GM12878 (cell line): ENCODE results near the gene KIF5A. TPM values are rescaled to one million over a fixed set of nuclear protein-coding genes. Genes with fewer than 3 reads are reported as not detected.

ENCODE experiments used
- ATAC-seq: fragments of 200-7000 bp; cut with Tn5 transposase; 3 replicates; pipeline ENCODE4 v1.9.1; 2020; ENCODE audit warnings: mild to moderate bottlenecking, moderate library complexity
- BruUV-seq: library from RNA; stranded (reverse); fragments of 400-500 nt; replicated peaks from 2 replicates; lab custom pipeline; 2021; lab: Mats Ljungman, UMichigan
- CTCF ChIA-PET: fragments of 300-600 bp; sonication (Branson Sonifier 250); formaldehyde crosslinking; extraction: SDS; loops from one replicate; lab custom pipeline; 2021; ENCODE audit warnings: inconsistent platforms; lab: Yijun Ruan, JAX
- POLR2A ChIA-PET: fragments of 350-600 bp; formaldehyde crosslinking; extraction: SDS; loops from one replicate; lab custom pipeline; 2021; ENCODE audit warnings: inconsistent platforms; lab: Charles Lee
- RAD21 ChIA-PET: fragments of 300-600 bp; sonication (Branson Sonifier 250); formaldehyde crosslinking; loops from one replicate; lab custom pipeline; 2023; ENCODE audit warnings: antibody characterized with exemption; ENCODE audit not compliant: unreplicated experiment; lab: Charles Lee
- SMC1A ChIA-PET: fragments of 300-600 bp; sonication (Branson Sonifier 250); formaldehyde crosslinking; loops from one replicate; lab custom pipeline; 2023; ENCODE audit not compliant: unreplicated experiment, uncharacterized antibody; lab: Charles Lee
- DNase-seq: peaks from one replicate; pipeline ENCODE4 v3.0.0-alpha.2; 2011; ENCODE audit warnings: low read depth, low spot score
- FAIRE-seq: peaks from 3 replicates; lab custom pipeline; 2011; peaks lifted over from hg19 to GRCh38; lab: Jason Lieb, UNC
- H2AFZ ChIP-seq: 2 replicates; pipeline ENCODE4 v1.6.0; 2011; ENCODE audit warnings: low read depth, low read length, control low read depth; ENCODE audit not compliant: control insufficient read depth
- H3K27ac ChIP-seq: 2 replicates; pipeline ENCODE4 v1.5.1; 2011; ENCODE audit warnings: control low read depth; ENCODE audit not compliant: control insufficient read depth, insufficient read depth
- H3K27me3 ChIP-seq, 2 experiments: replicated peaks in 1 of 2; 2 replicates each; pipeline versions ENCODE4 v1.6.0 to v1.6.1; 2011; ENCODE audit warnings: low read length in 1 of 2; ENCODE audit not compliant: control insufficient read depth in 2 of 2, insufficient read depth in 2 of 2
- H3K36me3 ChIP-seq, 2 experiments: 2 replicates each; pipeline ENCODE4 v1.5.1; 2011; ENCODE audit warnings: low read length in 1 of 2; ENCODE audit not compliant: control insufficient read depth in 2 of 2, insufficient read depth in 2 of 2
- H3K4me1 ChIP-seq: 2 replicates; pipeline ENCODE4 v1.6.1; 2011; ENCODE audit warnings: mild to moderate bottlenecking, low read length, moderate library complexity, mixed read lengths; ENCODE audit not compliant: control insufficient read depth, insufficient read depth
- H3K4me2 ChIP-seq: 2 replicates; pipeline ENCODE4 v1.6.0; 2011; ENCODE audit warnings: control low read depth; ENCODE audit not compliant: control insufficient read depth, insufficient read depth
- H3K4me3 ChIP-seq: fragments of 200-600 bp; sonication (generic); 2 replicates; pipeline ENCODE4 v1.5.1; 2016
- H3K79me2 ChIP-seq: 2 replicates; pipeline ENCODE4 v1.6.0; 2011; ENCODE audit warnings: low read length; ENCODE audit not compliant: control insufficient read depth, insufficient read depth
- H3K9ac ChIP-seq: 2 replicates; pipeline ENCODE4 v1.8.0; 2011; ENCODE audit warnings: low read length, control low read depth, mixed read lengths; ENCODE audit not compliant: control insufficient read depth, insufficient read depth
- H3K9me3 ChIP-seq: replicated peaks from 3 replicates; pipeline ENCODE4 v1.5.1; 2011; ENCODE audit warnings: mild to moderate bottlenecking, low read length; ENCODE audit not compliant: control insufficient read depth, insufficient read depth
- H4K20me1 ChIP-seq: 2 replicates; pipeline ENCODE4 v1.6.0; 2011; ENCODE audit not compliant: control insufficient read depth, insufficient read depth
- ATF2 ChIP-seq: IDR thresholded peaks from 2 replicates; pipeline ENCODE4 v1.6.1; 2012; ENCODE audit warnings: low read length, inconsistent platforms
- ATF3 ChIP-seq: IDR thresholded peaks from 2 replicates; pipeline ENCODE4 v1.6.1; 2011; ENCODE audit warnings: low read depth, mild to moderate bottlenecking, low read length, moderate library complexity, borderline replicate concordance; ENCODE audit errors: extremely low read depth
- BHLHE40 ChIP-seq, 2 experiments: fragments of 450-650 bp in 1 of 2; IDR thresholded peaks; 2 replicates each; pipeline ENCODE4 v1.6.1; 2011 to 2017; ENCODE audit warnings: low read depth in 2 of 2, borderline replicate concordance in 1 of 2, improper control_type of control experiment in 1 of 2, low read length in 1 of 2, mild to moderate bottlenecking in 1 of 2
- CREB1 ChIP-seq: IDR thresholded peaks from 2 replicates; pipeline ENCODE4 v1.6.1; 2012; ENCODE audit warnings: low read depth, mild to moderate bottlenecking, inconsistent platforms
- E2F8 ChIP-seq: fragments of 450-650 bp; IDR thresholded peaks from 2 replicates; pipeline ENCODE4 v1.6.1; 2018; ENCODE audit warnings: mild to moderate bottlenecking, low read depth, moderate library complexity; ENCODE audit not compliant: partially characterized antibody
- FOXK2 ChIP-seq: fragments of 450-650 bp; IDR thresholded peaks from 2 replicates; pipeline ENCODE4 v1.6.1; 2017; ENCODE audit warnings: mild to moderate bottlenecking, moderate library complexity
- KLF5 ChIP-seq: fragments of 450-650 bp; IDR thresholded peaks from 2 replicates; pipeline ENCODE4 v1.6.1; 2014; ENCODE audit warnings: mild to moderate bottlenecking; ENCODE audit not compliant: partially characterized antibody
- PML ChIP-seq: IDR thresholded peaks from 2 replicates; pipeline ENCODE4 v1.6.1; 2012; ENCODE audit warnings: low read length, inconsistent platforms
- RFX5 ChIP-seq: IDR thresholded peaks from 2 replicates; pipeline ENCODE4 v1.6.1; 2011; ENCODE audit warnings: low read depth, low read length, improper control_type of control experiment
- SMC3 ChIP-seq: IDR thresholded peaks from 2 replicates; pipeline ENCODE4 v1.6.1; 2011; ENCODE audit warnings: low read length, improper control_type of control experiment, borderline replicate concordance
- SREBF1 ChIP-seq: IDR thresholded peaks from 2 replicates; pipeline ENCODE4 v1.6.1; 2012; ENCODE audit warnings: mild to moderate bottlenecking, low read length
- YY1 ChIP-seq: IDR thresholded peaks from 2 replicates; pipeline ENCODE4 v1.6.1; 2011; ENCODE audit warnings: low read depth, mild to moderate bottlenecking, low read length
- ZNF207 ChIP-seq: fragments of 450-650 bp; IDR thresholded peaks from 2 replicates; pipeline ENCODE4 v1.6.1; 2014; ENCODE audit warnings: antibody characterized with exemption, mild to moderate bottlenecking, borderline replicate concordance
- WGBS: methylation state at CpG from one replicate; pipeline ENCODE4 v1.1.6; 2016; ENCODE audit warnings: low lambda C conversion rate; ENCODE audit not compliant: insufficient replicate concordance, insufficient coverage; ENCODE audit errors: missing lambda C conversion rate; 5-methylcytosine and 5-hydroxymethylcytosine counted together
- in situ Hi-C: fragments of 300-500 bp; cut with MboI; formaldehyde crosslinking; loops from 9 replicates; pipeline ENCODE4 v1.14.3; 2018; ENCODE audit warnings: mixed read lengths
- intact Hi-C: fragments of 100-400 bp; cut with micrococcal nuclease; formaldehyde crosslinking; loops from one replicate; pipeline ENCODE4 v1.14.2; 2022; ENCODE audit not compliant: unreplicated experiment
- polyA plus RNA-seq, 11 experiments: library from polyadenylated mRNA; depleted of rRNA in 4 of 11; unstranded in 6 of 11; stranded (reverse) in 5 of 11; fragments of >200 nt; fragmentation: Nextera tagmentation in 4 of 11; fragmentation: Illumina TruSeq in 1 of 11; extraction: Ambion mirVana in 4 of 11; extraction: Trizol in 1 of 11; gene quantifications; 1 replicate in 1 of 11; 2 replicates in 10 of 11; pipeline versions ENCODE4 v1.2.1 to v1.2.3, GENCODE V29; 2011 to 2016; ENCODE audit warnings: inconsistent platforms in 2 of 11, missing spikeins in 2 of 11, low read depth in 1 of 11
- total RNA-seq, 4 experiments: library from RNA; depleted of rRNA in 3 of 4; stranded (reverse); fragments of >200 nt in 3 of 4; fragmentation: Illumina TruSeq in 1 of 4; extraction: Trizol in 1 of 4; gene quantifications; 2 replicates each; pipeline versions ENCODE4 v1.2.1 to v1.2.3, GENCODE V29; 2013 to 2021

KIF5A gene
- total and polyA plus RNA-seq, 10 of the 15 experiments (the other 5 are each of a cell fraction or from before 2014, with no cell fraction given), result 0.35 to 2.9 (median 0.97) TPM

DNA sequence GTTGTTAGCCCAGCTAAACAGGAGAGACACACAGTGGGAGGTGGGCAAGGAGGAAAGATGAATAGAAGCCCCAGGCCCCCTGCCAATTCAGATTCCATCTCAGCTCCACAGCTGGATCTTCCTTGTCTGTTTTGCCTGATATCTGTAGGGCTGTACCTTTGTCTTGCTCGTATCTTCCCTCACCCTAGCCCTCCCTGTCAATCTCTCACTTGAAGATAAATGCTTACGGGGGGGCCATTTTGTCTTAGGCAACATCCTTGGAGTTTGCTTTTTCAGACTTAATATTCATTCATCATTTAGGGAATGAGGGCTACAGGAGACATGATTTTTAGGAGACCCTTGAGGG is 2.4 kb downstream of the KIF5A start:
- no peak overlapping the region for H3K4me2 ChIP-seq
- intact Hi-C loops, result no loop called here
- no peaks in the 10 kb centered on the region for H3K79me2 ChIP-seq
- DNase-seq, result no peak
- H3K27me3 ChIP-seq, result peaks cover 0 to 3% of the 10 kb centered on the region in 2 experiments; a peak in 2 of 4 replicates
- 0 out of 2 replicates have a peak, but pooled peaks cover 2% of the 10 kb centered on the region for H3K4me1 ChIP-seq
- POLR2A ChIA-PET, result interaction anchor here (0.6 kb wide), 1 partner anchor 253 kb away, joined by 3 read pairs; no protein-coding TSS in a partner anchor
- WGBS, result 31% methylated on average over 2 of the region's 2 CpGs
- no peak for FAIRE-seq
- in situ Hi-C loops, result no loop called here
- H3K36me3 ChIP-seq, result no peaks in the 10 kb centered on the region
- ATAC-seq, result no peak
- H3K4me3 ChIP-seq, result no peak overlapping the region
- H3K27ac ChIP-seq, result no peak overlapping the region
- TF ChIP-seq ATF3, result no peak
- CTCF ChIA-PET, result interaction anchor here (1.3 to 1.8 kb wide), 3 partner anchors 9 to 33 kb away, joined by 4 to 9 read pairs (median 5); no protein-coding TSS in a partner anchor
- no TSS peak for BruUV-seq
- RAD21 ChIA-PET, result no interaction called here
- SMC1A ChIA-PET, result interaction anchor here (0.8 kb wide), 1 partner anchor 9 kb away, joined by 3 read pairs; no protein-coding TSS in a partner anchor
- H3K9ac ChIP-seq, result no peak overlapping the region
- no peaks in the 10 kb centered on the region for H3K9me3 ChIP-seq
- H2AFZ ChIP-seq, result no peak overlapping the region
- no peaks in the 10 kb centered on the region for H4K20me1 ChIP-seq

- ChIA-PET SMC1A (no interaction called here), RAD21 (no interaction called here), POLR2A (interaction anchor here (0.6 kb wide), 1 partner anchor 253 kb away, joined by 3 read pairs; no protein-coding TSS in a partner anchor), CTCF (interaction anchor here (1.0 to 1.8 kb wide), 6 partner anchors 9 to 98 kb away, joined by 3 to 9 read pairs (median 4); partner anchors contain the start of gene INHBE)
- H3K9ac ChIP-seq, result no peak overlapping the region
- H3K4me3 ChIP-seq, result no peak overlapping the region
- no TSS peak for BruUV-seq
- peaks cover 0 to 3% of the 10 kb centered on the region in 2 experiments; a peak in 2 of 4 replicates for H3K27me3 ChIP-seq
- intact Hi-C loops, result no loop called here
- 0 out of 2 replicates have a peak, but pooled peaks cover 2% of the 10 kb centered on the region for H3K4me1 ChIP-seq
- DNase-seq (no peak), FAIRE-seq (no peak), ATAC-seq (no peak)
- H4K20me1 ChIP-seq, result no peaks in the 10 kb centered on the region
- H3K79me2 ChIP-seq, result no peaks in the 10 kb centered on the region
- in situ Hi-C loops, result no loop called here
- WGBS, result 41% methylated on average over 6 of the region's 6 CpGs
- no peak overlapping the region; the same call in 1 of the 2 replicates for H2AFZ ChIP-seq
- H3K36me3 ChIP-seq, result no peaks in the 10 kb centered on the region
- H3K9me3 ChIP-seq, result no peaks in the 10 kb centered on the region
- no peak overlapping the region for H3K4me2 ChIP-seq
- H3K27ac ChIP-seq, result no peak overlapping the region
- TF ChIP-seq SMC3 (no peak), FOXK2 (no peak), ZNF207 (no peak), ATF2 (no peak), KLF5 (no peak), E2F8 (no peak), SREBF1 (no peak), YY1 (no peak), RFX5 (no peak), PML (no peak), CREB1 (no peak), BHLHE40 (IDR thresholded peaks at IDR 0.05; ENCODE audit: borderline replicate concordance in 1 of 2, low read depth in 2 of 2, low read length in 1 of 2) (no peak)
Observed at GRCh38 chr12:57552835-57553313, 3.0 kb downstream of the KIF5A start.
